ENCODE measurements around the gene TMEM240. TPM values are rescaled to one million over a fixed set of nuclear protein-coding genes. Genes with fewer than 3 reads are reported as not detected.
A peak's percentile ranks its signal among the peaks of the same experiment; 100 is the strongest.
"Not testable (repeated sequence)": the region's sequence is repeated elsewhere in the genome, so short reads cannot be mapped to it uniquely, and the experiment has no call there.

TMEM240 gene
- total RNA-seq, 1 donor from 2014 or later: 1.6 TPM

- DNase-seq (ENCODE audit: low read depth): no peak
- no peak overlapping the region for H3K4me3 ChIP-seq (ENCODE audit: low read depth, low read length)
- no peak for TF ChIP-seq CTCF (conservative IDR thresholded peaks at IDR 0.05; ENCODE audit: low read depth, low read length)
Measured at GRCh38 chr1:1527092-1527816, 13.2 kb downstream of the TMEM240 start.

DNA sequence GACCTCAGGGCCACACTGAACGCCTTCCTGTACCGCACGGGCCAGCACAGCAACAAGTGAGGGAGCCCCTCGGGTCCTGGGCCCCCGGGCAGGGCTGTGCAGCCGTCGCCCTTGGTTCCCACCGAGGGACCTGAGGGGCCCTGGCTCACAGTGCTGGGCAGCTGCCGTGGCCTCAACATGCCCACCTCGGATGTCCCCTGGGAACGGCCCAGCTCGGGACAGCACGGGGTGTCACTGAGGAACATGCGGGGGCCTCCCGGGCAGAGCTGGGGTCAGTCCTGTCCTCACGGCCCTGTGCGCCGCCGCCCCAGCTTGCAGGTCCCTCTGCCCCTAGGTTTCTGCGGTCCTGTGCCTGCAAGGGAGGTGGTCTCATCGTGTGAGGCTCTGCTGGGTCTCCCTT is 13.9 kb downstream of the TMEM240 start:
- DNase-seq (ENCODE audit: low read depth); H3K4me3 ChIP-seq (ENCODE audit: low read depth, low read length): not testable (repeated sequence)

DNA sequence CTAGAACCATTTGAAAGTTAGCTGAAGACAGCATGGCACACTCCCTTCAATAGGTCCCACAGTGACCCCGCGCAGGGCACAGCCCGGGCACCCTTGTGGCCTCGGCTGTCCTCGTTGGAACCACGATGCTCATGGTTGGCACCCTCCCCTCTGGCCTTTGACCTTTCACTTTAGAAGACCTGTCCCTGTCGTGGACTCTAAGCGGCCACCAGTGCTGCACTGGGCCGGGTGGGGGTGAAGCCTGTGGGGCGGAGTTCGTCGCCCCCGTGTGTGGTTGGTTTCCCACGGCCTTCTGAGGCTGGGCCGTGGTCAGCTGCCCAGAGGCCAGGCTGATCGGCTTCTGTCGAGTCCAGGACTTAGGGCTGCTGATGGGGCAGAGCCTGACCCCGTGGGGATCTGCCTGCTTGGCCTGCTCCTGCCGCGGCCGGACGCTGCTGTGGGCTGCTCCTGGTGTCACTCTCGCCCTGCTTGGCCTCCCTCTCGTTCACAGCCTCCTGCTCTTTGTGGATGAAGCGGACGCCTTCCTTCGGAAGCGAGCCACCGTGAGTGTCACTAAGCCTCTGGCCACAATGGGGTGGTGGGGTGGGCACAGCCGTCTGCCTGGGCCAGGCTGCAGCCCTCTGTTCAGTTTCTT is 15.6 kb downstream of the TMEM240 start:
- not testable (repeated sequence) for DNase-seq (ENCODE audit: low read depth); H3K4me3 ChIP-seq (ENCODE audit: low read depth, low read length)

- not testable (repeated sequence) for H3K4me3 ChIP-seq (ENCODE audit: low read depth, low read length); DNase-seq (ENCODE audit: low read depth)
Measured at GRCh38 chr1:1523651-1524050, 16.8 kb downstream of the TMEM240 start.

DNA sequence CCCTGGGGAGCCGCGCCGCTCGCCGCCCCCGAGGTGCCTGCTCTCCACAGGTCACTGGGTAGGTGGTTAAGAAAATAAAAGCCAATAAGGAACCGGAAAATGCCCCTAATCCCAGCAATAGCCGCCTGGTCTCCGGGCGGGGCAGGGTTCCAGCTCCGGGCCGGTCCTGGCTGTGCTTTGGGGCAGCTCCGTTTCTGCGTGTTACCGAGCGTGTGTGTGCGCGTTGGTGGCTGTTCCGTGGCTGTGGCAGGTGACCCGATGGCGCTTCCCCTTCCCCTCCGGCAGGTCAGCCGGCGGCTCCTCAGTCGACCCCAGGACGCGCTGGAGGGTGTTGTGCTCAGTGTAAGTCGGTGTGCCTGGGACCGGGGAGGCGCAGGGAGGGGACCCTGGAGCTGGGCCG is 17.2 kb downstream of the TMEM240 start:
- DNase-seq (ENCODE audit: low read depth); H3K4me3 ChIP-seq (ENCODE audit: low read depth, low read length): not testable (repeated sequence)

DNA sequence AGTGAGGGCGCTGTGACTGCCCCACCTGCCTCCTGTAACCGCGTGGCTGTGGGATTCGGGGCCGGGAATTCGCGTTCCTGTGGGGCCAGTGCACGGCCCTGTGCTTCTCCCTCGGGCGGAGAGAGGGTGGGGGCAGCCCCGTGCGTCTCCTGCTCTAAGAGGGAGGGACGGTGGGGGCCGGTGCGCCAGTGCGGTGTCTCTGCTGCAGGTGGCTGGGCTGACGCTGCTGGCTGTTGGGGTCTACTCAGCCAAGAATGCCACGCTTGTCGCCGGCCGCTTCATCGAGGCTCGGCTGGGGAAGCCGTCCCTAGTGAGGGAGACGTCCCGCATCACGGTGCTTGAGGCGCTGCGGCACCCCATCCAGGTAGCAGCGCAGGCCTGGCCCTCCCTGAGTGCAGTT is 17.9 kb downstream of the TMEM240 start:
- DNase-seq (ENCODE audit: low read depth): not testable (repeated sequence)

DNA sequence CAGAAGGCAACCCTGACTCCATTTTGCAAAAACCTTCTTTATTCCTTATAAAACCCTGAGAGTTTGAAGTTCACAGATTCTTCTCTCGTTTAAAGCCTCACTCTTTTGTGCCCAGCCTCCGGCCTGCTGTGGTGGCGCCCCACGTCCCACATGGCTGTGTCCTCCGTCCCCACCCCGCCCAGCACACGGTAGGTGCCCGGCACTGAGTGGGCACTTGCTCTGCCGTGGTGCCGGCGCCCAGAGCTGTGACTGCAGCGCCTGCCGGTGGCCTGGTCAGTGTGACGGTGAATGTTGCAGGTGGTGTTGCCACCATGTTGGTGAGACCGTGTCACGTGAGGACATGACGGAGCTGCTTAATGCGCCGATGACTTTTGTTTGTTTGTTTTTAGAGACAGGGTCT is 19.1 kb downstream of the TMEM240 start:
- H3K4me3 ChIP-seq (ENCODE audit: low read depth, low read length): no peak overlapping the region
- no peak for TF ChIP-seq CTCF (conservative IDR thresholded peaks at IDR 0.05; ENCODE audit: low read depth, low read length)
- no peak for DNase-seq (ENCODE audit: low read depth)

More for the DNA sequence above, 17.9 kb downstream of the TMEM240 start:
- H3K4me3 ChIP-seq (ENCODE audit: low read depth, low read length): not testable (repeated sequence)

GRCh38 chr1:1519805-1520505 is 20.5 kb downstream of the TMEM240 start:
- not testable (repeated sequence) for H3K4me3 ChIP-seq (ENCODE audit: low read depth, low read length); DNase-seq (ENCODE audit: low read depth)

- not testable (repeated sequence) for H3K4me3 ChIP-seq (ENCODE audit: low read depth, low read length); DNase-seq (ENCODE audit: low read depth)
Measured at GRCh38 chr1:1518621-1519007, 21.8 kb downstream of the TMEM240 start.

GRCh38 chr1:1517973-1518620 is 22.3 kb downstream of the TMEM240 start:
- no peak for DNase-seq (ENCODE audit: low read depth)
- H3K4me3 ChIP-seq (ENCODE audit: low read depth, low read length): no peak overlapping the region
- no peak for TF ChIP-seq CTCF (conservative IDR thresholded peaks at IDR 0.05; ENCODE audit: low read depth, low read length)

- not testable (repeated sequence) for DNase-seq (ENCODE audit: low read depth)
Measured at GRCh38 chr1:1516923-1517322, 23.5 kb downstream of the TMEM240 start.

DNA sequence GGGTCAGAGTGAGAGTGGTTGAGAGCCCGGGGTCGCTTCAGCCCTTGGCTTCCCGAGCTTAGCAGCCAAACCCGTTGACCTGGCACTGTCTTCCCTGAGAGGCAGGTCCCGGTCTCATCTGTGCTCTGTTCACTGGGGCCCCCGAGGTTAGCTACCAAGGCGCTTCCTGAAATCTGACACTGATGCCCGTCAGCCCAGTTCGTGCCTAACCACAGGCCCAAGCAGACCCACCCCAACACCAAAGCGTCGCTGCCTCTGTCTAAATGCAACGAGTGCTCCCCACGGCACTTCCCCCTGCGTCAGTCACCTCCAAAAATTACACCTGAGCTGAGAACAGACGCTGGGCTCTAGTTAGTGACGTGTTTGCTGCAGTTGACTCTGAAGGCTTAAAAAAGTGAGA is 26.0 kb downstream of the TMEM240 start:
- DNase-seq (ENCODE audit: low read depth): not testable (repeated sequence)

More at GRCh38 chr1:1516923-1517322, 23.5 kb downstream of the TMEM240 start:
- H3K4me3 ChIP-seq (ENCODE audit: low read depth, low read length): not testable (repeated sequence)

DNA sequence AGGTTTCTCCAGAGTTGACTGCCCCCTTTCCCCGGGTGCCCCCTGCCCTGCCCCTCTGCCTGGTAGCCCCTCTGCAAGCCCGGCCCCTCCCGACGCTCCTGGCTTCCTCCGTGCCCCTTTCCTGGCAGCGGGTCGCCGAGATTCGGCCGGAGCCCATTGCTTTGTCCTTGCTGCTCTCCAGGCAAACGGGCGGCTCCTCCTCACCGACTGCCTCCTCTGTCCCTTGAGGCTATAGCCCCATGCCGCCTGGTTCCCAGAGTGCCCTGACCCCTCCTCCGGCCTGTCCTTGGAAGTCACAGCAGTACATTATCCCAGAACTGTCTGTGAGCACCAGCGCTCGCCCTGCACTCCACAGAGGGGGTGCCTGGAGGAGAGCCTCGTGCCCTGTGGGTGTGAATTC is 26.7 kb downstream of the TMEM240 start:
- not testable (repeated sequence) for H3K4me3 ChIP-seq (ENCODE audit: low read depth, low read length)

More for the DNA sequence above, 26.0 kb downstream of the TMEM240 start:
- H3K4me3 ChIP-seq (ENCODE audit: low read depth, low read length): not testable (repeated sequence)

DNA sequence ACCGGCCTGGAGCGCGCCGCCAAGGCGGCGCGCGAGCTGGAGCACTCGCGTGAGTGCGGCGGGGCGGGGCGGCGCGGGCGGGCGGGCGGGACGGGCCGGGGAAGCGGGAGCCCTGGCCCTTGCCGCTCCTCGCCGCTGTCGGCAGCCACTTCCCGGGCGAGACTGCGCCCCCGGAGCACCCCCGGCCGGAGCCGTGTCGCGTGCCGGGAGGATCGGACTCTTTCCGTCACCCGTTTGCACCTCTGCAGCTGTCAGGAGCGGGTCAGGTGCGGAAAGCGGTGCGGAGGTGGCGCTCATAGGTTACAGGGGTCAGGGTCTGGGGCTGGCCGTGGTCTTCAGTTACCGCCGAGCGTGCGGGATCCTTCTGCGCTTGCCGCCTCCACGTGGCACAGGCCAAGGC is 28.0 kb downstream of the TMEM240 start:
- peak overlapping the region; percentile 92 for H3K4me3 ChIP-seq (ENCODE audit: low read depth, low read length)
- DNase-seq (ENCODE audit: low read depth): not testable (repeated sequence)

More for the DNA sequence above, 26.7 kb downstream of the TMEM240 start:
- not testable (repeated sequence) for DNase-seq (ENCODE audit: low read depth)

All from epithelial cell of proximal tubule (primary cell).